Body of pancreas (tissue), 4 donors: ENCODE data around the gene KLF16.

Experiments
- POLR2A ChIP-seq, 3 donors: fragments of 450-650 bp; IDR thresholded peaks; one replicate each; pipeline ENCODE4 v1.6.1; 2016; ENCODE audit warnings: antibody characterized with exemption in 3 of 3, mild to moderate bottlenecking in 2 of 3
- TF ChIP-seq, protein P1 (sequence below), 7 experiments: fragments of 450-650 bp in 4 of 7; fragments of 200-600 bp in 3 of 7; sonication (generic) in 3 of 7; IDR thresholded peaks; one replicate each; pipeline ENCODE4 v1.5.1; 2016 to 2019; ENCODE audit warnings: antibody characterized with exemption in 7 of 7

DNA sequence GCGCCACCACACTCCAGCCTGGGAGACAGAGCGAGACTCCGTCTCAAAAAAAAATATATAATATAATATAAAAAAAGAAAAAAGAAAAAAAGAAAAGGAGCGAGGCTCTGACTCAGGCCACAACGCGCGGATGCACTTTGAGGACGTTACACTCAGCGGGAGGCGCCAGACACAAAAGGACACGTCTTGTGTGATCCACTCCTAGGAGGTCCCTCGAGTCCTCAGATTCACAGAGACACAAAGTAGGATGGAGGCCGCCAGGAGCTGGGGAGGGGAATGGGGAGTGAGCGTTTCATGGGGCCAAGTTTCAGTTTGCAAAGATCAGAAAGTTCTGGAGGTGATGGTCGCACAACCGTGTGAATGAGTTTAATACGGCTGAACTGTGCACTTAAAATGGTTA is 30.4 kb upstream of the KLF16 start:
- TF ChIP-seq, protein P1, sequence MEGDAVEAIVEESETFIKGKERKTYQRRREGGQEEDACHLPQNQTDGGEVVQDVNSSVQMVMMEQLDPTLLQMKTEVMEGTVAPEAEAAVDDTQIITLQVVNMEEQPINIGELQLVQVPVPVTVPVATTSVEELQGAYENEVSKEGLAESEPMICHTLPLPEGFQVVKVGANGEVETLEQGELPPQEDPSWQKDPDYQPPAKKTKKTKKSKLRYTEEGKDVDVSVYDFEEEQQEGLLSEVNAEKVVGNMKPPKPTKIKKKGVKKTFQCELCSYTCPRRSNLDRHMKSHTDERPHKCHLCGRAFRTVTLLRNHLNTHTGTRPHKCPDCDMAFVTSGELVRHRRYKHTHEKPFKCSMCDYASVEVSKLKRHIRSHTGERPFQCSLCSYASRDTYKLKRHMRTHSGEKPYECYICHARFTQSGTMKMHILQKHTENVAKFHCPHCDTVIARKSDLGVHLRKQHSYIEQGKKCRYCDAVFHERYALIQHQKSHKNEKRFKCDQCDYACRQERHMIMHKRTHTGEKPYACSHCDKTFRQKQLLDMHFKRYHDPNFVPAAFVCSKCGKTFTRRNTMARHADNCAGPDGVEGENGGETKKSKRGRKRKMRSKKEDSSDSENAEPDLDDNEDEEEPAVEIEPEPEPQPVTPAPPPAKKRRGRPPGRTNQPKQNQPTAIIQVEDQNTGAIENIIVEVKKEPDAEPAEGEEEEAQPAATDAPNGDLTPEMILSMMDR (IDR thresholded peaks at IDR 0.05) = no peak
- TF ChIP-seq POLR2A (IDR thresholded peaks at IDR 0.05) = no peak
